Measurements from ENCODE around the gene TPCN2. TPM values are rescaled to one million over a fixed set of nuclear protein-coding genes. Genes with fewer than 3 reads are reported as not detected.

The TPCN2 gene
- total RNA-seq, 1 donor from 2014 or later: 9.5 TPM

DNA sequence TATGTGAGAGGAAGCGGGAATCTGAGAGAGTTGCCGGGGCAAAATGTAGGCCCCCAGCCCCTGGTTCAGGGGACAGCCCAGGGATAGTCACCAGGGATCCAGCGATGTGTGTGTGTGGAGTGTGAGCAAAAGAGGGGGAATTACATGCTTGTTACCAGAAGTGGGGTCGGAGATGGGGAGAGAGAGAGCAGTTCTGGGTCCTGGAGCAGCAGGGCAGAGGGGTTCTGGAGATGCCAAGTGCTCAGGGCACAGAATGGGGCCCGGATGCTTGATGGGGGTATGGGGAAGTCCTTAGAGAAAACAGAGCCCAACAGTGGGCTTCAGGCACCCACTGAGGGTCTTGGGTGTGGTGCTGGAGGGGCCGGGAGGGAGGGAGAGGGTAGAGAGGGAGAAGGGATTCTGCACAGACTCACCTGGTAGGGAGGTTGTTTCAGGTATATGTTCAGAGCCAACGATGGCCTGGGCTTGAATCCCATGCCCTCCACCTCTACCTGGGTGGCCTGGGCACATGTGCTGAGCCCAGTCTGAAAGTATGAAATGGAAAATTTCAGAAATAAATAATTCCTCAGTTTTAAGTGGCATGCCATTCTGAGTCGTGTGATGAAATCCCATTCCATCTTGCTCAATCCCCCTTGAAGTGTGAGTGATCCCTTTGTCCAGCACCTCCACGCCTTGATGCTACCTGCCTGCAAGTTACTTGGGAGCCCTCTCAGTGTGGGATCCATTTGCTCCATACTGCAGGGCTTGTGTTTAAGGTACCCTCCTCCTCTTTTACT, 119.4 kb downstream of the TPCN2 start:
- Mint-ChIP-seq H3K9me3 (ENCODE audit: unreplicated experiment) (peaks cover 17% of the 10 kb centered on the region), H3K4me3 (ENCODE audit: unreplicated experiment) (no peak overlapping the region), H3K27ac (ENCODE audit: unreplicated experiment) (peak overlapping the region; percentile 63), H3K27me3 (ENCODE audit: low read depth, unreplicated experiment) (peaks cover 42% of the 10 kb centered on the region), H3K4me1 (ENCODE audit: low read depth, unreplicated experiment) (peaks cover 7% of the 10 kb centered on the region), H3K36me3 (ENCODE audit: low read depth, unreplicated experiment) (peaks cover 3% of the 10 kb centered on the region)
- no peak for FAIRE-seq
- Histone ChIP-seq H3K4me3 (ENCODE audit: insufficient read depth, low read depth, low read length) (no peak overlapping the region), H3K27me3 (ENCODE audit: insufficient read depth, low read length) (no peaks in the 10 kb centered on the region), H3K4me1 (ENCODE audit: insufficient read depth, low read length) (peaks cover 12% of the 10 kb centered on the region), H2AFZ (ENCODE audit: low read depth, low read length) (no peak overlapping the region), H3K9me3 (ENCODE audit: insufficient read depth, low read depth, low read length) (peaks cover 6% of the 10 kb centered on the region), H3K4me2 (ENCODE audit: low read length) (no peak overlapping the region), H3K9ac (ENCODE audit: low read length) (no peak overlapping the region), H4K20me1 (ENCODE audit: insufficient read depth, low read length) (no peaks in the 10 kb centered on the region), H3K79me2 (ENCODE audit: insufficient read depth, low read length) (no peaks in the 10 kb centered on the region), H3K36me3 (ENCODE audit: insufficient read depth, low read length) (no peaks in the 10 kb centered on the region), H3K27ac (ENCODE audit: low read depth, low read length) (no peak overlapping the region)
- TF ChIP-seq, protein P1, sequence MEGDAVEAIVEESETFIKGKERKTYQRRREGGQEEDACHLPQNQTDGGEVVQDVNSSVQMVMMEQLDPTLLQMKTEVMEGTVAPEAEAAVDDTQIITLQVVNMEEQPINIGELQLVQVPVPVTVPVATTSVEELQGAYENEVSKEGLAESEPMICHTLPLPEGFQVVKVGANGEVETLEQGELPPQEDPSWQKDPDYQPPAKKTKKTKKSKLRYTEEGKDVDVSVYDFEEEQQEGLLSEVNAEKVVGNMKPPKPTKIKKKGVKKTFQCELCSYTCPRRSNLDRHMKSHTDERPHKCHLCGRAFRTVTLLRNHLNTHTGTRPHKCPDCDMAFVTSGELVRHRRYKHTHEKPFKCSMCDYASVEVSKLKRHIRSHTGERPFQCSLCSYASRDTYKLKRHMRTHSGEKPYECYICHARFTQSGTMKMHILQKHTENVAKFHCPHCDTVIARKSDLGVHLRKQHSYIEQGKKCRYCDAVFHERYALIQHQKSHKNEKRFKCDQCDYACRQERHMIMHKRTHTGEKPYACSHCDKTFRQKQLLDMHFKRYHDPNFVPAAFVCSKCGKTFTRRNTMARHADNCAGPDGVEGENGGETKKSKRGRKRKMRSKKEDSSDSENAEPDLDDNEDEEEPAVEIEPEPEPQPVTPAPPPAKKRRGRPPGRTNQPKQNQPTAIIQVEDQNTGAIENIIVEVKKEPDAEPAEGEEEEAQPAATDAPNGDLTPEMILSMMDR (IDR thresholded peaks at IDR 0.05; ENCODE audit: insufficient read depth, low read depth, low read length): no peak
- no peak for TF ChIP-seq EZH2 (IDR thresholded peaks at IDR 0.05; ENCODE audit: insufficient read depth, low read length)
- no peak for DNase-seq (ENCODE audit: low read depth)

DNA sequence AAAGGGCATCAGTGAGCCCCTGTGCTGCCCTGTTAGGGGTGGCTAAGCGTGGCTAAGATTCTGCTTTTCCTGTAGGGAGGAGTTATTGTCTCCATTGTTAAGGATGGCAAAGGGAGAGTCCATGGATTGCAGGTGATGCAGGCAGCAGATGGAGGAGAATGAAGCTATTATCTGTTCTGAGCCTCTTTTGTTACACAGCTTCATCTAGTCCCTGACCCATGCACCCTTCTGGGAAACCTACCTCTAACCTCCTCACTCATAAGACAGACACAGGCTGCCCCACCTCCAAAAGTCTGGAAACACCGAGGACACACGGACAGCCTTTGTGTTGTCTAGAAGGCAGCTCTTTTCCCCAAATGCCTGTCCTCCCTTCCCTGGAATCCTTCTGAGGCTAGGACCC, 120.7 kb downstream of the TPCN2 start:
- H3K4me3 ChIP-seq (ENCODE audit: insufficient read depth, low read depth, low read length): no peak overlapping the region
- no peak for DNase-seq (ENCODE audit: low read depth)
- no peaks in the 10 kb centered on the region for H3K27me3 ChIP-seq (ENCODE audit: insufficient read depth, low read length)
- peaks cover 3% of the 10 kb centered on the region for H3K36me3 Mint-ChIP-seq (ENCODE audit: low read depth, unreplicated experiment)
- H4K20me1 ChIP-seq (ENCODE audit: insufficient read depth, low read length): no peaks in the 10 kb centered on the region
- no peak overlapping the region for H3K4me2 ChIP-seq (ENCODE audit: low read length)
- TF ChIP-seq, protein P1 (IDR thresholded peaks at IDR 0.05; ENCODE audit: insufficient read depth, low read depth, low read length): no peak
- no peak for TF ChIP-seq EZH2 (IDR thresholded peaks at IDR 0.05; ENCODE audit: insufficient read depth, low read length)
- H3K4me1 Mint-ChIP-seq (ENCODE audit: low read depth, unreplicated experiment): peaks cover 7% of the 10 kb centered on the region
- H3K27me3 Mint-ChIP-seq (ENCODE audit: low read depth, unreplicated experiment): peaks cover 54% of the 10 kb centered on the region
- H3K4me1 ChIP-seq (ENCODE audit: insufficient read depth, low read length): peaks cover 12% of the 10 kb centered on the region
- no peak for FAIRE-seq
- no peak overlapping the region for H2AFZ ChIP-seq (ENCODE audit: low read depth, low read length)
- no peaks in the 10 kb centered on the region for H3K79me2 ChIP-seq (ENCODE audit: insufficient read depth, low read length)
- H3K9me3 Mint-ChIP-seq (ENCODE audit: unreplicated experiment): peaks cover 10% of the 10 kb centered on the region
- no peak overlapping the region for H3K27ac Mint-ChIP-seq (ENCODE audit: unreplicated experiment)
- H3K36me3 ChIP-seq (ENCODE audit: insufficient read depth, low read length): no peaks in the 10 kb centered on the region
- H3K4me3 Mint-ChIP-seq (ENCODE audit: unreplicated experiment): no peak overlapping the region
- peaks cover 6% of the 10 kb centered on the region for H3K9me3 ChIP-seq (ENCODE audit: insufficient read depth, low read depth, low read length)
- no peak overlapping the region for H3K9ac ChIP-seq (ENCODE audit: low read length)
- no peak overlapping the region for H3K27ac ChIP-seq (ENCODE audit: low read depth, low read length)

DNA sequence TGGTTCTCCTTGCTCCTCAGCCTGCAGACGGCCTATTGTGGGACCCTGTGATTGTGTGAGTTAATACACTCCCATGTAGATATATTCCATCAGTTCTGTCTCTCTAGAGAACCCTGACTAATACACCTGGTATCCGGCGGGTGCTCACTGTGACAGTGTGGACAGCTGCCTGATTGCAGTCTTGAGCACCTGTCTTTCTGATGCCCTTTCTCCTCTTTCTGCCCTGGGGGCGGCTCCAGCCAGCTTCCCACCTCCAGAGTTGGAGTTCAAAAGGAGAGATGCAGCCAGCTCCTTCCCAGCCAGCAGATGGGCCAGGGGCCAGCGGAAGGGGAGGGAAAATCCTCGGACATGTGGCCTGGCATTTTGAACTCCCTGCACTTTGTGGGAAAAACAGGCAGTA, 122.0 kb downstream of the TPCN2 start:
- Mint-ChIP-seq H3K27me3 (ENCODE audit: low read depth, unreplicated experiment) (peaks cover 60% of the 10 kb centered on the region), H3K36me3 (ENCODE audit: low read depth, unreplicated experiment) (no peaks in the 10 kb centered on the region), H3K4me3 (ENCODE audit: unreplicated experiment) (no peak overlapping the region), H3K4me1 (ENCODE audit: low read depth, unreplicated experiment) (peaks cover 7% of the 10 kb centered on the region), H3K27ac (ENCODE audit: unreplicated experiment) (no peak overlapping the region), H3K9me3 (ENCODE audit: unreplicated experiment) (peaks cover 13% of the 10 kb centered on the region)
- no peaks in the 10 kb centered on the region for H3K27me3 ChIP-seq (ENCODE audit: insufficient read depth, low read length)
- H3K79me2 ChIP-seq (ENCODE audit: insufficient read depth, low read length): no peaks in the 10 kb centered on the region
- no peaks in the 10 kb centered on the region for H3K36me3 ChIP-seq (ENCODE audit: insufficient read depth, low read length)
- TF ChIP-seq EZH2 (IDR thresholded peaks at IDR 0.05; ENCODE audit: insufficient read depth, low read length): no peak
- TF ChIP-seq, protein P1 (IDR thresholded peaks at IDR 0.05; ENCODE audit: insufficient read depth, low read depth, low read length): no peak
- no peak overlapping the region for H2AFZ ChIP-seq (ENCODE audit: low read depth, low read length)
- peaks cover 12% of the 10 kb centered on the region for H3K9me3 ChIP-seq (ENCODE audit: insufficient read depth, low read depth, low read length)
- no peak overlapping the region for H3K9ac ChIP-seq (ENCODE audit: low read length)
- peaks cover 12% of the 10 kb centered on the region for H3K4me1 ChIP-seq (ENCODE audit: insufficient read depth, low read length)
- DNase-seq (ENCODE audit: low read depth) (no peak), FAIRE-seq (no peak)
- no peak overlapping the region for H3K27ac ChIP-seq (ENCODE audit: low read depth, low read length)
- H3K4me3 ChIP-seq (ENCODE audit: insufficient read depth, low read depth, low read length): no peak overlapping the region
- H4K20me1 ChIP-seq (ENCODE audit: insufficient read depth, low read length): no peaks in the 10 kb centered on the region
- no peak overlapping the region for H3K4me2 ChIP-seq (ENCODE audit: low read length)
